HG03175 (cell line): Measurements from ENCODE around the gene VPS16.
A peak's percentile ranks its signal among the peaks of the same experiment; 100 is the strongest.

Experiments
- ATAC-seq: cut with Tn5 transposase; IDR thresholded peaks from one replicate; pipeline ENCODE4 v1.9.1; 2021; ENCODE audit warnings: mild to moderate bottlenecking, moderate library complexity; ENCODE audit not compliant: unreplicated experiment

VPS16 gene

GRCh38 chr20:2840138-2840966, at the start of gene VPS16, which contains the start of gene PCED1A:
Gene VPS16, plus strand, starts transcription at chr20:2840745. Its CDS starts 30 bp downstream, at chr20:2840775.
Gene PCED1A, minus strand, starts transcription at chr20:2840655. Its CDS starts 743 bp downstream, at chr20:2839912.
- ATAC-seq, result peak; percentile 98

GRCh38 chr20:2793471-2793870, 47.1 kb upstream of the VPS16 start:
- no peak for ATAC-seq

DNA sequence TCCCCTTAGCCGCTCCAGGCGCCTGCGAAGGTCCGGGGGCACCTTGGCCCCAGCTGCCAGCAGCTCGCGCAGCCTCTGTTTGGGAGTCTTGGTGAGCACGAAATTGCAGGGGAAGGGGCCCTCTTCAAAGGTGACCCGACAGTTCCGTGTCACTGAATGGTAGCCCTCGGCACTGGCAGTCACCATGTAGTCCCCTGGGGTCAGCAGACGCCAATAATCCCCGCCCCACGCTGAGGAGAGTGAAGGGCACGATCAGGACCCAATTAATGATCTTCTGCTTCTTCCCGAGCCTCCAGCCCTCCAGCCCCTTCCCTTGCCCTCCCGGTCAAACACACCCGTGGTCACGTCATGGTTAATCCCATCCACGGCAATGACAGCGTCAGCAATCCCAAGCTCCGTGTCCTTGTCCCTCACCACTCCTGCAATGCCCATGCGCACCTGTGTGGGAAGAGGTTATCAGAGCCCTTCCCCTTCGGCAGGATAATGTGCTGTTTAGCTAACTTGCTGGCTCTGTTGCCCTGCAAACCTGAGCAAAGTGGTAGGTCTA, 46.3 kb upstream of the VPS16 start:
- no peak for ATAC-seq

GRCh38 chr20:2794866-2795447, 45.6 kb upstream of the VPS16 start:
- no peak for ATAC-seq

DNA sequence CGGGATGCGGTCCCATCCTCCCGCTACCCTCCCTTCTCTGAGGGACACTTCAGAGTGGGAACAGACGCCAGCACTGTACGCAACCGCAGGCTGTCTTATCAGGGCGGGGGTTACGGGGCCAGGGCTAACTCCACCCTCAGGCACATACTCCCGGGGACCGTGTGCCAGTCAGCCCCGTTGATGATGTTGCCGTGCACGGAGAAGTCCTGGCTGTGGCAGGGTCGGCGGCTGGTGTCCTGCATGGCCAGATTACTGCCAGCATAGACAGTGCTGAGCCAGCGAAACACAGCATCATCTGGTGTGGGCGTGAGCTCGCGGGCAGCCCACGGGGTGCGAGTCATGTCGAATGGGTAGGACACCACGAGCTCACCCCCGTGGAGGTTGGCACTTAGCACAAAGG, 45.1 kb upstream of the VPS16 start:
- no peak for ATAC-seq

GRCh38 chr20:2796011-2796660, 44.4 kb upstream of the VPS16 start:
- ATAC-seq, result no peak

DNA sequence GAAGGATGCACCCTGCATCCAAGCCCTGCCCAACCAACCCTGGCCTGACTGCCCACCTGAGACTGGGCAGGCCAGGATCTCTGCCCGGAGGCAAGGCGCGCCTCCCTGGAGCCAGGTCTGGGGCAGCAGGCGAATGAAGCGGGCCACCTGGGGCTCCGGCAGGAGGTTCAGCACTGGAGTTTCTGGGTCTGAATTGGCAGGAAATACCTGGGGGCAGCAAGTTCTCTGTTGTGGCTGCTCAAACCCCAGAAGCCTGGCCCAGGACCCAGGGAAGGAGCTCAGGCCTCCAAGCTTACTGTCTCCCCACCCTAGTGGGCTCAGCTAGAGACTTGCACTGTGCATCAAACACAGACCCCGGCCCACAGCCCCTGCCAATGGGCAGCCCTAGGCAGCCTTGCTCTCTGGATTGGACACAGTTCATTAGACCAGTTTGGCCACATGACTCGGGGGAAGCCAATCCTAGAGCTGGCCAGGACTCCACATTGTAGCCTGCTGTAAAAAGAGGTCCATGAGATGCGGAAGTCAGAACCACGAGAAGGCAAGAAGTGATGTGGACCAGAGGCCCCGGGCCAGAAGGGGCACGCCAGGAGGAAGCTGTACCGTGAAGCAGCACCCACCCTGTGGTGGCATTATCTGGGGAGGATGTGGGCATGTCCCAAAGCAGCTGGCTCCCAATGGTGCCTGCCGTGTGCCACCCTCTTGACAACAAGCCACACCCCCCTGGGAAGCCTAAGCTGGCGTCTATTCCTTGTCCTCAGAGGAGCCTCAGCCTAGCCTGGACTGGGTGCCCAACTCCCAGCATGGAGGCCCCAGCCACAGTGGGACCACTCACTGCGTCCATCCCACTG, 43.2 kb upstream of the VPS16 start:
- no peak for ATAC-seq

DNA sequence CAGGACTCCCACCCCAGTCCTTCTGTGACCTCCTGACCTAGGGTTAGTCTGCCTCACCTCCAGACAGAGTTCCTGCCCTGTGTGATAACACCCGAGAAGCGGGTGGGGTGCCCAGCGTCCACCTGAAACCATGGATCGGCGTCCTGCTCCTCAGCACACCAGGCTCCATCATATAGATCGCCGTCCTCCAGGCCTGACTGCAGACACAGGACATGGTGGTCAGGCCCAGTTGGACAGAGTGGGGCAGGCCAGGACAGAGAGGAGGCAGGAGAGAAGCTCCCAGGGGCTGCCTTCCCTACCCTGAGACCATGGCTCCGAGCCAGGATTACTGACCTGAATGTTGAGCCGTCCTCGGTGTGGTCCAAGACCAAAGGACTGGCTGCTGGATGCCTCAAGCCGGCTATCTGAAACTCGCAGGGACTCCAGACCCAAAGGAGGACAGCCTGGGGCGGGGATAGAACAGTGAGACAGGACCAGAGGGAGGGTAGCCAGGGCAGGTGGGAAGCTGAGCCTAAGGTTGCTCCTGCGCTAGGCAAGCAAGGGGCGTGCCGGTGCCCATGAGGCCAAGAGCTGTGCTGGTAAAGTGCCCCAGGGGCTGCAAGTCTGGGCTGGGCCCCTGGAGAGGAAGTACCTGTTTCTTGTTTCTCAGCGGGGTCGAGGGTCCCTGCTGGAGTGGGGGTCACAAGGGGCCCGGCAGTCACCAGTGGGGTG, 42.3 kb upstream of the VPS16 start:
- ATAC-seq, result no peak

GRCh38 chr20:2798814-2799213, 41.7 kb upstream of the VPS16 start:
- ATAC-seq, result no peak

- ATAC-seq, result no peak
Measured at GRCh38 chr20:2799271-2799670, 41.3 kb upstream of the VPS16 start.

- peak; percentile 2 for ATAC-seq
Measured at GRCh38 chr20:2799688-2800520, 40.6 kb upstream of the VPS16 start.

- ATAC-seq, result peak; percentile 79
Measured at GRCh38 chr20:2800521-2801285, 39.8 kb upstream of the VPS16 start, which contains the start of gene CPXM1. Gene CPXM1, minus strand, starts transcription at chr20:2800627. Its CDS starts 55 bp downstream, at chr20:2800572.

GRCh38 chr20:2801286-2801728, 39.2 kb upstream of the VPS16 start:
- ATAC-seq, result no peak

- ATAC-seq, result no peak
Measured at GRCh38 chr20:2804041-2804828, 36.3 kb upstream of the VPS16 start.

GRCh38 chr20:2804852-2805688, 35.5 kb upstream of the VPS16 start:
- ATAC-seq, result no peak

GRCh38 chr20:2805689-2806350, 34.7 kb upstream of the VPS16 start:
- no peak for ATAC-seq
